ENCODE results near the gene SLC35B2. TPM values are rescaled to one million over a fixed set of nuclear protein-coding genes. Genes with fewer than 3 reads are reported as not detected.
A peak's percentile ranks its signal among the peaks of the same experiment; 100 is the strongest.

The SLC35B2 gene
- total RNA-seq, 2 experiments from 2014 or later, result 13.9 to 16.5 TPM

- Histone ChIP-seq H4K20me1 (ENCODE audit: insufficient read depth, low read length) (peaks cover 1% of the 10 kb centered on the region; the same call in 1 of the 2 replicates), H3K4me3 (ENCODE audit: low read depth, low read length, poor library complexity, severe bottlenecking) (peak overlapping the region; percentile 61), H3K4me1 (ENCODE audit: insufficient read depth, low read length, poor library complexity, severe bottlenecking) (peaks cover 60% of the 10 kb centered on the region), H3K36me3 (ENCODE audit: insufficient read depth, low read length) (no peaks in the 10 kb centered on the region), H3K27ac (ENCODE audit: low read depth, low read length, poor library complexity, severe bottlenecking) (peak overlapping the region; percentile 47), H3K4me2 (ENCODE audit: low read length) (peak overlapping the region; percentile 77), H3K79me2 (ENCODE audit: insufficient read depth, low read depth, low read length) (peaks cover 5% of the 10 kb centered on the region), H2AFZ (ENCODE audit: low read length) (peak overlapping the region; percentile 75), H3K9me3 (ENCODE audit: low read length) (no peaks in the 10 kb centered on the region), H3K9me2 (ENCODE audit: insufficient read depth, low read length) (no peaks in the 10 kb centered on the region)
- BruUV-seq (replicated peaks), result no TSS peak
- ChIA-PET CTCF (ENCODE audit: unreplicated experiment) (no interaction called here), POLR2A (interaction anchor here (0.6 to 1.6 kb wide), 5 partner anchors 9 to 34 kb away, joined by 3 to 5 read pairs (median 3); no protein-coding TSS in a partner anchor)
- intact Hi-C loops (cut with micrococcal nuclease; ENCODE audit: unreplicated experiment), result no loop called here
- no peak for TF ChIP-seq CTCF (conservative IDR thresholded peaks at IDR 0.05; ENCODE audit: low read length)
- no peak for TF ChIP-seq EZH2phosphoT487 (IDR thresholded peaks at IDR 0.05; ENCODE audit: borderline replicate concordance, low read depth, low read length)
- peak; percentile 70 for DNase-seq (ENCODE audit: low spot score)
These were observed 38.1 kb downstream of the SLC35B2 start for GRCh38 chr6:44219053-44219814.

GRCh38 chr6:44217332-44218143 lies 39.8 kb downstream of the SLC35B2 start:
- intact Hi-C loops (cut with micrococcal nuclease; ENCODE audit: unreplicated experiment), result no loop called here
- peaks cover 52% of the 10 kb centered on the region for H3K4me1 ChIP-seq (ENCODE audit: insufficient read depth, low read length, poor library complexity, severe bottlenecking)
- H3K79me2 ChIP-seq (ENCODE audit: insufficient read depth, low read depth, low read length), result no peaks in the 10 kb centered on the region
- H3K4me2 ChIP-seq (ENCODE audit: low read length), result no peak overlapping the region
- no peaks in the 10 kb centered on the region for H3K9me3 ChIP-seq (ENCODE audit: low read length)
- no peak overlapping the region for H3K4me3 ChIP-seq (ENCODE audit: low read depth, low read length, poor library complexity, severe bottlenecking)
- POLR2A ChIA-PET, result interaction anchor here (1.6 kb wide), 1 partner anchor 11 kb away, joined by 5 read pairs; no protein-coding TSS in a partner anchor
- H3K27ac ChIP-seq (ENCODE audit: low read depth, low read length, poor library complexity, severe bottlenecking), result peak overlapping the region; percentile 47
- DNase-seq (ENCODE audit: low spot score), result no peak
- CTCF ChIA-PET (ENCODE audit: unreplicated experiment), result no interaction called here
- H3K9me2 ChIP-seq (ENCODE audit: insufficient read depth, low read length), result no peaks in the 10 kb centered on the region
- H2AFZ ChIP-seq (ENCODE audit: low read length), result 0 out of 2 replicates have a peak overlapping the region, but pooled peaks have one; percentile 75
- no TSS peak for BruUV-seq (replicated peaks)
- TF ChIP-seq EZH2phosphoT487 (IDR thresholded peaks at IDR 0.05; ENCODE audit: borderline replicate concordance, low read depth, low read length) (no peak), CTCF (conservative IDR thresholded peaks at IDR 0.05; ENCODE audit: low read length) (no peak)
- no peaks in the 10 kb centered on the region for H4K20me1 ChIP-seq (ENCODE audit: insufficient read depth, low read length)
- H3K36me3 ChIP-seq (ENCODE audit: insufficient read depth, low read length), result no peaks in the 10 kb centered on the region

All from OCI-LY7 (cell line).